ENCODE data around the gene PEX14.

PEX14 gene

DNA sequence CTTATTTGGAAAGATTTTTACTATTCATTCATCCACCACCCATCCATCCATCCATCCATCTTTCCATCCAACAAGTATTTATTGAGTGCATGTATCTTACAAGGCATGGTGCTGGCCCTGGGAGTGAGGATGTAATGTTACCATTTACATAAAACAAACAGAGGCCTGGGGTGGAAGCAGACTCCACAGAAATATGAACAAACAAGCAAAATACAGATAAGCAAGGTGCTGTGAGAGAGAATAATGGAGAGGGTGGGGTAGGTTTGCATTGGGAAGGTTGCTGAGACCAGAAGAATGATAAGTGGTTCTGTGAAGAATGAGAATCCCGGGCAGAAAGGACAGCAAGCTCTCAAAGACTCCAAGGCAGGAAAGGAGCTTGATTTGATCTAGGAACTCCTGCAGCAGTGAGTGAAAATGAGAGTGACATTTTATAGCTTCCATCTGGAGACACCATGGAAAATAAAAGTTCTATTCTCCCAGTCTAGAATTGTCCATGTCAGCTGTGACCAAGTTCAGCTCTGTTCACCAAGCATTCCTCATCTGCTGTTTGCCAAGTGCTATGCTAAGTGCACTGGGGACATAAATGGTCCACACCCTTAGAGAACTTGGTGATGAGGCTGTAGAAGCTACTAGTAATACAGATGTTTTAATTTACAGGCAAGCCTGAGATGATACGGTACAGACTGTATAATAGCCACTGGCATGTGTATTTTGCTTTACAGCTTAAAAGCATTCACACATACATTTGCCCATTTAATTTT is 75.3 kb downstream of the PEX14 start:
- no peak for DNase-seq

DNA sequence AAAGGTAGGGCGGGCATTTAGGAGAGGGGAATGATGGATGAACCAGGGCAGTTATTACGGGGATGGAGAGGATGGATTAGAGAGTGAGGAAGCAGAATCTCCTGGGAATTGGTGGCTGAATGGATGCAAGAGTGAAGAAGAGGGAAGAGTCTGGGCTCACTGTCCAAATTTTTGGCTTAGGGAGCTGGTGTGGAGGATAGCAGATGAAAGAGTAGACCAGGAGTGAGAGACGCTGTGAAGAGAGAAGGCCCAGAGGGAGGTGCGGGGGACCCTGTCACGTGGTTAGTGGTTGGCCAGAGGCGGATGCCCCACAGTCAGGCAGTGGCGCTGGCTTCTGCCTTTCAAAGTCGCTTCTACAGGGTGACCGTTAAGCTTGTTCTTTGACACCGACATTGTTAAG is 78.4 kb downstream of the PEX14 start:
- no peak for DNase-seq

DNA sequence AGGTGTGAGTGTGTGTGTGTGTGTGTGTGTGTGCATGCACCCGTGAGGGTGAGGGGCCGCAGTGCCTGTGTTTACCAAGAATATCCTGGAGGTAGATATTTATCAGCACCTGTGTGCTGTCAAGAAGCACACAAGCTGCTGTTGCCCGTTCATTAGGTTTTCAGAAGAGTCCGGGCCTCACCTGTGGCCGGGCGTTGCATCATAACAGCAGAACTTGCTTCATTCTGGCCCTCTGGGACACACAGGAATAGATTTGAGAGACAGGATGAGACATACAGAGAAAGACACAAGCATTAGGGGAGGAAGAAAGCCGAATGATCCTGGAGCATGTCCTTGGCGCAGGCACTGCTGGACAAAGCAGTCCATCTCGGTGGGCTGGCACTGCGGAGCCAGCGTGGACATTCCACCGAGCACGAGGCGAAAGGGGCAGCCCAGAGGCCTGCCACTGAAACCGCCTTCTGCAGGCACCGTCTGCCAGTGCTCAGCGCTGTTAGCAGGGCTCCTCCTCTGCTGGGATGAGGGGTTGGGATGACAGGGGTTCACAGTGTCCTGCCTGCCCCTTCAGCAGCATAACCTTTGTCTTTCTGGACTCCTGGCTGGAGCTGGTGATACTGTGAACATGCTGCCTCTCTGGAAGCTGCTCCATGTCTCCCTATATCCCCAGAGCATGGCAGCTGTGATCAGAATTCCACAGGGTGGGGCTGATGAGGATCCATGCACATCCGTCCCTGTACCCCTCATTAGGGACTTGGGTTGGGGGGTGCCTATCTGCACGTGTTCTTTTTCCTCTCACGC is 81.1 kb downstream of the PEX14 start:
- DNase-seq = no peak

DNA sequence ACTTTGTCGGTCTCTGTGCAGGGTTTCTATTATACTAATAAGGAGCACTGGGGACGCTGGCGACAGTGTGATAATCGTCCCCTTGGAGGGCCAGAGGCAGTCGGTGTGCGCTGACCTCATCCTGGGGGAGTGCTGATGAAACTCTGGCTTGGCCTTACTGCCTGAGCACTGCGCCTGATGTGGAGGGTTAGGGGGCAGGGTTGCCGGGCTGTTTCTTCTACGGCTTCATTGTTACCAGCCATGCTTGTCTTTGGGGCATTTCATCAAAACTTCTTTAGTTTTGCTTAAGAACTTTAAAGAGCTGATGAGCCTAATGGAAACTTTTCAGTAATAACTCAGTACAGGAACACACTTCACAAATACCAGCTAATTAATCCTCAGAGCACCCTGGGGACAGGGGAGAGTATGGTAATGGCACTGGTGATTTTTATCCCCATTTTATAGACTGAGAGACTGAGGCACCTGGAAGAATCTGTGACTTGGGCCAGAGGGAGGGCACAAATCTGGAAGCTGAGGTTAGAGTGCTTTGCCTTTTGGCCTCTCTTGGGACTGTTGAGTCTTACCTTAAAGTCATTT is 81.8 kb downstream of the PEX14 start:
- no peak for DNase-seq

DNA sequence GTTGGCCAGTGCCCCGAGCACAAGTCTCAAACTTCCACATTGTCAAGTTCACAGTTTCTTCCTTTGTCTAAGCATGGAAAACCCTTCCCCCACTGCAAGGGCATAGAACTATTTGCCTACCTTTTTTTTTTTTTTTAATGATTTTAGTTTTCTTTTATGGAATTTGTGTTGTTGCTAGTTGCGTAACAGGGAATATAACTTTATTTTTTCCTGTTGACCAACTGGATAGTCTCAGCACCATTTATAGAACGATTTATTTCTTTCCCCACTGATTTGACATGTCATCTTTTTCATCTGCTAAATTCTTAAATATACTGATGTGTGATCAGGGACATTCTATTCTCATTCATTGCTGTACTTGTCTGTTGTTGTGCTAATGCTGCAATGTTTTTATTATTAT is 83.0 kb downstream of the PEX14 start:
- no peak for DNase-seq

DNA sequence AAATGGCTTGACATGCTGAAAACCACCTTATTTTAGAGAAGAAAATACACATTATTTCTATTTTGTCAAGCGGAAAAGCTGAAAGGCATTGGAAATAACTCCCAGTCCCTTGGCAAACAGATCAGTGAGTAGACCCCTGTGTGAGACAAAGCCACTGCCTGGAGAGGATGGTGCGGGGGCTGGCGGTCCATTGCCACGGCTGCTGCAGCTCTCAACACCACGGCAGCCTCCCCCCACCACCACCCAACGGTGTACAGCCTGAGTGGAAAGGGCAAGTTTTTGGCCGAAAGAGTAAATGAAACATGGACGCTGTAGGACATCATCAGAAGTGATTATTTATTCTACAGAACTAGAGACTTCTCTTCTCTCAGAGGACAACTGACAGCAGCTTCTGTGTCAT is 84.6 kb downstream of the PEX14 start:
- no peak for DNase-seq

DNA sequence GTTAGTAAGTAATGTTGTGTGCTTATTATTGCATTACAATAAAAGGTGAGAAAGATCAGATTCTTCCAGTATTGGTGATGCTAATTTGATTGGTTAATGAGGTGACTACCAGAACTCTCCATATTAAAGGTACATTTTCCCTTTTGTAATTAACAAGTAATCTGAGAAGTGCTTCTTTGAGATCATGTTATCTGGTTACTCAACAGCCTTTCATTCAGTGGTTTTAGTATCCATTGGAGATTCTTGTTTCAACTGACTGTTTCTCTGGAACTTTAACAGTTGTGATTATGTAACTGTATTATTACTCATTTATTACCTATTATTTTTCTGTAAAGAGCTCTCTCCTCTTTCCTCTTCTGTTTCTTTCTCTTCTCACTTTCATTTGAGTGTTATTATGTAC is 86.7 kb downstream of the PEX14 start:
- no peak for DNase-seq

DNA sequence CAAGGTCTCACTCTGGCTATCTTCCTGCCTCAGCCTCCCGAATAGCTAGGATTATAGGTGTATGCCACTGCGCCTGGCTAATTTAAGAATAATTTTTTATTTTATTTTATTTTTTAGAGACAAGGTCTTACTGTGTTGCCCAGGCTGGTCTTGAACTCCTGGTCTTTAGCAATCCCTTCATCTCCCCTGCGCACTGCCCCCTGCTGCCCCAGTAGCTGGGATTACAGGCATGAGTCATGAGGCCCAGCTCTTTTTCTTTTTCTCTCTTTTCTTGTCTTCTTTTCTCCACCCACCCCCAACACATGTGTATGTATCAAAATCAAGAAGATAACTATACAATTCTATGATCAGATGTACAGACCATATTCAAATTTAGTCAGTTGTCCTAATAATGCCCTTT is 87.2 kb downstream of the PEX14 start:
- no peak for DNase-seq

DNA sequence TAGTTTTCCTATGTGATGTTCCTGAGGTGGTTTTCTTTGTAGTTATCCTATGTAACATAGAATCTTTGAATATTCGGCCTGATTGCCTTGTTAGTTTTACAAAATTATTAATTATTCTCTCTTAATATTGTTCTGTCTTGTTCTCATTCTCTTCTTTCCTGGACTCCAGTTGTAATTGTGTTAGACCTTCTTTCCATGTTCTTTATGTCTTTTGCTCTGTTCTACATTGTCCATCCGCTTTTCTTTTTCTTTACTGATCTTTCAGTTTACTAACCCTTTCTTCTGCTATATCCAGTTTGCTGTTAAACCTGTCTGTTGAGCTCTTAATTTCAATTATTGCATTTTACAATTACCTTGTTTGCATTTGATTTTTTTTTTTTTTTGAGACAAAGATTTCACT is 89.3 kb downstream of the PEX14 start:
- no peak for DNase-seq

DNA sequence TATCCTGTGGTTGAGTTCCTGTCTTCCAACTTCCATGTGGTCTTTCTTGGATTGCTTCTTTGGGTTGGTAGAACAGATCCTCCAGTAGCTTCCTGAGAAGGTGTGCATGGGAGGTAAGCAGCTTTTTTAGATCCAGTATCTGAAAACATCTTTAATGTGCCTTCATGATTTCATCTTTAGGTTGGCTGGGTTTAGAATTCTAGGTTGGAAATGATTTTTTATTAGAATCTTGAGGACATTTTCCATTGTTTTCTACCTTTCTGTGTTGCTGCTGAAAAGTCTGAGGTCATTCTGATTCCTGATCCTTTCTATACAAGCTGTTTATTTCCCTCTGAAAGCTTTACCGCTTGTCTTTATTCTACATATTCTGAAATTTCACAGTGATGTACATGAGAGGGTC is 94.8 kb downstream of the PEX14 start:
- DNase-seq = no peak

DNA sequence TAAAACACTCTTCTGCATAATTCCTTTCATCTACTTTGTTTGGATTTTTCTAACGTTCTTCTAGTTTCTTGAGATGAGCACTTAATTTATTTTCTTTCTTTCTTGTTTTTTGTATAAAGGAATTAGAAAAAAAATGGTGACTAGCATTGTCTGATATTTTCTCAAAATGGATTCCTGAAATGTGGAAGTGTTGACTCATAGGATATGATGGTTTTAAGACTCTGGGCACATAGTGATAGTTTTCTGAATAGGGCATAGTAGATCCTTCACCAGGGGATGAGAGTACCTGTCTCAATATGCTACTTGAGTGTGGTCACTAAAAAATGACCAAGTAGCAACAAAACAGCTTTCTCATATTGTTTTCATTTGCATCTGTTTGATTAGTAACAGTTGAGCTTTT is 100.9 kb downstream of the PEX14 start:
- DNase-seq = peak; percentile 23

DNA sequence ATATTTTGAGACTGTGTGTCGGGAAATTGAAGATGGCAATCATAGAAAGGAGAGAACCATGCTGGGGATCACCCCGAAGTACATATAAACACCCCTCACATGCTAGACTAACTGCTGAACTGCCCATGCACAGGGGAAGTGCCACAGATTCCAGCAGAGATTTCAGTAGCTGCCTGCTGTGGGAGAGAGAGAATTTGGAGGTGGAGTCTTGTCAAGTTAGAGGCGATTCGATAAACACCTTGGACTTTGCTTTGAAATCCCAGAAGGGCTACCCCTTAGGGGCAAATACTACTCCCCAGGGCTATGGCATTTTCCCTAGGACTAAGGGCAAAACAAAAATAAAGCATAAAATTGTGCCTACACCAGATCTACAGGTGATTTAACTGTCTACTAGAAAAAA is 103.3 kb downstream of the PEX14 start:
- DNase-seq = no peak

DNA sequence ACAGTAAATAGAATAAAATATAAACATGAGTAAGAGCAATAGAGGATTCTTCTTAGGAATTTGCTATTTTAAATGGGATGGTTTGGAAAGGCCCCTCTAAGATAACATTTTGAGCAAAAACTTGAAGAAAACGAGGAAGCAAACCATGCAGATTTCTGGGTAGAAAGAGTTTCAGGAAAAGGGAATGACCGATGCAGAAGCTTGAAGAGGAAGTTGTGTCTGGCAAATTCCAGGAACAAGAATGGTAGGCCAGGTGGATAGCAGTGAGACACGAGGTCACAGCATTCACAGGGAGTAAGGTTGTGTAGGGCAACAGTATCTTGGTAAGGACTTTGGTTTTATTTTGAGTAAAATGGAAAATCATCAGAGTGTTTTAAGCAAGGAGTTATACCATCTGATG is 108.9 kb downstream of the PEX14 start:
- no peak for DNase-seq

DNA sequence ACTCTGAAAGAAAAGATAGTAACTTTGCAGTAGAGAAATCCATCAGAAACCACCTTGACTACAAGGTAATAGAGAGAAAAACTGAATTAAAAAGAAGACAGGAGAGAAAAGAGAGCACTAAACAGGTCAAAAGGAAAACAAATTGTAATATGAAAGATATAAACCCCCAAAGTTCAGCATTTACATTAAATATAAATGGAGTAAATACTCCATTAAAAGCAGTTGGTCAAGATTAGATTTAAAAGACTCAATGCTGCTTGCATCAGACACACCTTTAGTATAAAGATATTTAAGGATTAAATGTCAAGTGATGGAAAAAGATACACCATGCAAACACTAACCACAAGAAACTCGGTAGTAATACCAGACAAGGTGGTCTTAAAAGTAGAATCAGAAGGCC is 110.5 kb downstream of the PEX14 start:
- DNase-seq = no peak

DNA sequence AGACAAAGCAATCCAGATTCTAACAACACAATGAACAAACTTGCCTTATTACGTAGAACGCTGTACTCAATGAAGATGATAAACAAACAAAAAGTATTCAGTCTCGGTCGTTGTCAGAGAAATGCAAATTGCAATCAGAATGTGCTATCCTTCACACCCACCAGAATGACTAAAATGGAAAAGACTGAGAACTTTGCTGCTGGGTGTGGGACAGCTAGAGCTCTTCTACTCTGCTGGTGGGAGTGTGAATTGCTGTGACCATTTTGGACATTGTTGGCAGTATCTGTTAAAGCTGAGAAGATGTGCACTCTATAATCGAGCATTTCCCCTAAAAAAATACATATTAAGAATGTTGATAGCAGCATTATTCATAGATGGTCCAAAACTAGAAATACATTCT is 111.4 kb downstream of the PEX14 start:
- no peak for DNase-seq

DNA sequence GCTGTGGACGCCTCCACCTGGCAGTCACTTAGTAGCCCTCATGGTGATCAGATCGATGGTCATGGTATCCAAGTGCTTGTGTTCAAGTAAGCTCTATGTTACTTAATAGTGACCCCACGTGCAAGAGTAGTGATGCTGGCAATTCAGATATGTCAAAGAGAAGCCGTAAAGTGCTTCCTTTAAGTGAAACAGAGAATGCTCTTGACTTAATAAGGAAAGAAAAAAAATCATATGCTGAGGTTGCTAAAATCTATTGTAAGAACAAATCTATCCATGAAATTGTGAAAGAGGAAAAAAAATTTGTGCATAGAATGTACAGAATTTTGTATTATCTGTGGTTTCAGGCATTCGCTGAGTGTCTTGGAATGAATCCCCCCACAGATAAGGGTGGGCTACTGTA is 113.9 kb downstream of the PEX14 start:
- no peak for DNase-seq

DNA sequence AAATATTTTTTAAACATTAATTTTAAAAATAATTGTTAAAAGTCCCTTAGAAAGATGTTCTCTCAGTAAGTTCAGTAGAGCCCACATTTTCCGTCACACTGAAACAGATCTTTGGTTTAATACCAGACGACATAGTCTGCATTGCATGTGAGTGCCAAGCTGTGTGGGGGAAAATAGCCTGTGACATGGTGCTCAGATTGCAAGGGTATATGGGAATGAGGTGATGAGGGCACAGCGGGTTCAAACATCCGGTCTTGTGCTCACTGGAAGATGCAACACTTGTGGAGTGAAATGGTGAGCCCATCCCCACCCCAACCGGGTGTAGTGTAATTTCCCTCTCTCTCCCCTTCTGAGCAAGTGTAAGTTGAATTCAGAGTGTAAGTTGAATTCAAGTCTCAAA is 114.3 kb downstream of the PEX14 start:
- DNase-seq = no peak

DNA sequence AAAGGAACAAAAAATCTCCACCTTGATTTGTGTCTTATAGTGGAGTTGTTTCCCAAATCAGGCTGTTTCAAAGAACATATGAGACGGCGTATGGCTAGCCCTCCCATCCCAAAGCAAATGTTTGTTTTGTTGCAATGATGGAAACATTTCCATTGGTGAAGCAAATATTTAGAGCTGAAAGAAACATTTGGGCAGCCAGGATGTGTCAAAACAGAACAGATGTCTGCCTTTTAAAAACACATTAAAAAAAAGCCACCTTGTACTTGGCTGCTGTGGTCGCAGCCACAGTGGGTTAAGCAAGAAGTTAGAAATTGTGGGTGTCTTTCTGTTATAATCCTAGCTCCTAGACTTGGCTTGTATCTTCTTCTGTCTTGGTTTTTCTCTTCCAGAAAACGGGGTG is 116.3 kb downstream of the PEX14 start:
- DNase-seq = no peak

DNA sequence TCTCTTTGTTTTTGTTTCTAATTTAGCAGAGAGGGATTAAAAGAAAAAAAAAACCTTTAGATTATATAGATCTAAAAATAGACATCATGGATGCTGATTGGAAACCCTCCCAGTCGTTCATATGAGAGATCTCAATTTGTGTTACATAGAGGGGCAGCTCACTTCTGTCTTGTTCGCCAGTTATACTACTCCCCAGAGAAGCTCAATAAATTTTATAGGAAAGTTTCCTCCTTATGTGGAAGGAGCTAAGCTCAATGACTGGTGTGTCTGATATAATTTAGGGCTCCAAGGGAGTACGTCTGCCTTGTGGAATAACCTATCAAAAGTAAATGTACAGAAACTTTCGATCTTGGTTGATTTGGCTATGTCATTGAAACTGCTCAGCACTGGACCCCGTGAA is 117.6 kb downstream of the PEX14 start:
- no peak for DNase-seq

DNA sequence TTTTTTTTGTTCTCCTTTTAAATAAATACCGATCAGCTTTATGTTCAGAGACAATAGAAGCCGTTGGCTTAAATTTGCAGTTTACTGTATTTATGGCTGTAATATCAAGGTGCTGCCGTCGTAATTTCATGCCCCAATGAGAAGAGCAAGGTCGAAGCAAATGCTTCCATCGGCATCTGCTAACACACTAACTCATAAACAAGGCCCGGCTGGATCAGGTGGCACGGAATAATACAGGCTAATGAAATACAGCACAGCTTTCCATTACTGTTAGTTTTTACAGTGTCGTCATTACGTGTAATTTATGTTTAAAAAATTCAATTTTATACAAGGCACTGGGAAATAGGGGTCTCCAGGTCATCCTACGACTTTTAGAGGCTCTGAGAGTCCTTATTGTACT is 119.0 kb downstream of the PEX14 start:
- DNase-seq = no peak

DNA sequence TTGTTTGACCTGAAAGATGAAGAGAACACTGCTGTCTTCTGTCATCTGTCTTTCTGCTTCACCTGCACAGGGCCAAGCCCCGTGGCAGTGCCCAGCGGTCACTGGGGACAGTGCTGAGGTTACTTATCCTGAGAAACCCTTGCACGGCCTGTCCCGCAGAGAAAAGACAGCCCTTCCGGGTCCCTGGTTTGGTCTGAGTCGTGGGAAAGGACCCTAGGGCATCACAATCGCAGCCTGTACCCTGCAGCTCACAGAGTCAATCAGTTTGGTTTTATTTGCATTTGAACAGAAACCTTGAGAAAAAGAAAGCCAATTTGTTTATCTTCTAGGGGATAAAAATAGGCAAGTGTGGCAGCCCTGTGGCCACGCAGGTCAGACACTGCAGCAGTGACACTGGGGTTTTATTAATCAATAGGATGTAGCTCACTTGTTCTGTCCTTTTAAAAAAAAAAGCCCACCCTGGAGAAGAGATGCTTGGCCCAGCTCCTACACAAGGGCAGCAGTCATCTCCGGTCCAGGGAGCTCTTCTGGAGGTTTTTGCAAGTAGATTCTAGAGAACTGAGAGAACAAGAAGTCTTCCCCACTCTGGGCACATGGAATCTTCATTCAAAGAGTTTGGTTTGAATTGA is 120.0 kb downstream of the PEX14 start:
- no peak for DNase-seq

DNA sequence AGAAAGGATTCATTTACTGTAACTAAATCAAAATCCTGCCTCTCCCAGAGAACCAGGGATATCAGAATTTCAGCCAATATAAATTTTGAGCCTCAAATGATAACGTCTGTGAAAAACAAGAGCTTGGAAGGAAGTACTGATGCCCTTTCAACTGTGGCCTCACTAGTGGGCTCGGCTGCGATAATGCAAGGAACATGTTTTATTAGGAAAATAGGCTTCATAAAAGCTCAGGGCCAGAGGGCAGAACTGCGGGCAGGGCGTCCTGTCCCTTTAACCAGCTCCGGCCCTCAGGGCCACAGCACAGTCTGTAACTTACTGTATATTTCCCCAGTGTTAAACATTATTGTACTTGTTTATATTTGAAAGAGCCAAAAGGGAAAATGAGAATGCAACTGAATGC is 122.0 kb downstream of the PEX14 start:
- DNase-seq = no peak

DNA sequence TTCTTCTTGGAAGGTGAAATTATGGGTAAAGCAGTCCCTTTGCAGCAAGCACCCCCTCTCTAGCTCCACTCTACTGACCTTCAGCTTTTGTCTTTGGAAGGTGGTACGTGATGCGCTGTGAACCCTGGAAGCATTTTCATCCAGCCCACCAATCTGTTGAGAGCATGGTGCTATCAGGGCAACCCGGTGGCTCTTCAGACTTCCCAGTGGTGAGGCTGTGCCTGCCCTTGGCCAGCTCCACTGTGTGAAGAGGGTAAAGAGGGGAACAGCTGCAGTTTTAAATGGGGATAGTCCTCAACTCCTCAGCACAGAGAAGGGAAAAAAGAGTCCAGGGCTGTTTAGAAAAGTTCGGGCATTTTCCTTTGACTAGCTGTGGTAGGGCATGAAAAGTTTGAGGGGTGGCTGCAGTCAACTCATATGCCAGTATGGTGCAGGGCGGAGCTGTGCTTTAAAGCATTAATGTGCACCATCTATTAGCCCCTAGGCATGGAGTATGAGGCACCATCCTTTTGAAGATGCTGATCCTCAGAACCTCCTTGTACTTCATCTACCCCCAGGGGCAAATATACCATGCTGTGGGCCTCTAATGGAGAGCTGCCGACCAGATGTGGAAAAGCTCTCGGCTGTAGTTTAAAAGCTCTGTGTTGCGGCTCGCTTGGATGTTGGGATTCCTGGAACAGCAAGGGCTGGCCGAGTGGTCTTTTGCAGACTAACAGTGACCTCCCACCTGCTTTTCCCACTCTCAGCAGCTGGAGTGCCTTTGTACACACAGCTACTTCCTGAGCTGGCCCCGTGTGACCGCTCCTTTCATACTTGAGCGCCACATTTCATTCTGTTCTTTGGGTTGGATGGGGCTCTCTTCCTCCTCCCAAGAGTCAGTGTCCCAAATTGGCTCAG is 123.0 kb downstream of the PEX14 start:
- no peak for DNase-seq
